Astrocyte (in vitro differentiated cells and primary cell): ENCODE results near the gene KIFBP.

Experiments used
- EZH2 ChIP-seq: IDR thresholded peaks from 2 replicates; pipeline ENCODE4 v1.6.1; 2012; ENCODE audit warnings: mild to moderate bottlenecking, low read length, inconsistent platforms; ENCODE audit not compliant: insufficient read depth
- TF ChIP-seq, protein P1 (sequence below): IDR thresholded peaks from 2 replicates; pipeline ENCODE4 v1.5.1; 2011; ENCODE audit warnings: low read depth, mild to moderate bottlenecking, inconsistent platforms, low read length, moderate library complexity; ENCODE audit not compliant: insufficient read depth

DNA sequence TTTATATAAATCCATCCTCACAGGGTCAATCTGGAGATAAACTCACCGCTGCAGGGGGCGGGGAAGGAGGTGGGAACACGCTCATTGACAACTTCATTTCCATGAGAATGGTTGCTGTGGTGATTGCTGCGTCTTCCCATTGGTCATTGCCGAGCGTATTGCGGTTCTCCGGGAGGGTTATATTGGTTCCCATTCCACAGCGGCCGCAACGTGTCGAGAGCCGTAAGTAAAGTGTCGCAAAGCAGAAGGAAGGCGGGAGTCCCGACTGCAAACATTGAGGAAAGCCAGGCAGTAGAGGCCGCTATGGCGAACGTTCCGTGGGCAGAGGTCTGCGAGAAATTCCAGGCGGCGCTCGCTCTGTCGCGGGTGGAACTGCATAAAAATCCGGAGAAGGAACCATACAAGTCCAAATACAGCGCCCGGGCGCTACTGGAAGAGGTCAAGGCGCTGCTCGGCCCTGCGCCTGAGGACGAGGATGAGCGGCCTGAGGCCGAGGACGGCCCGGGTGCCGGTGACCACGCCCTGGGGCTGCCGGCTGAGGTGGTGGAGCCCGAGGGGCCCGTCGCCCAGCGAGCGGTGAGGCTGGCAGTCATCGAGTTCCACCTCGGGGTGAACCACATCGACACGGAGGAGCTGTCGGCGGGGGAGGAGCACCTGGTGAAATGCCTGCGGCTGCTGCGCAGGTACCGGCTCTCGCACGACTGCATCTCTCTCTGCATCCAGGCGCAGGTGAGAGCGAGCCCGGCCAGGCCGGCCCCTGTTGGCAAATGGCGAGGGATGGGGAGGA lies at the start of gene KIFBP:
- TF ChIP-seq, protein P1, sequence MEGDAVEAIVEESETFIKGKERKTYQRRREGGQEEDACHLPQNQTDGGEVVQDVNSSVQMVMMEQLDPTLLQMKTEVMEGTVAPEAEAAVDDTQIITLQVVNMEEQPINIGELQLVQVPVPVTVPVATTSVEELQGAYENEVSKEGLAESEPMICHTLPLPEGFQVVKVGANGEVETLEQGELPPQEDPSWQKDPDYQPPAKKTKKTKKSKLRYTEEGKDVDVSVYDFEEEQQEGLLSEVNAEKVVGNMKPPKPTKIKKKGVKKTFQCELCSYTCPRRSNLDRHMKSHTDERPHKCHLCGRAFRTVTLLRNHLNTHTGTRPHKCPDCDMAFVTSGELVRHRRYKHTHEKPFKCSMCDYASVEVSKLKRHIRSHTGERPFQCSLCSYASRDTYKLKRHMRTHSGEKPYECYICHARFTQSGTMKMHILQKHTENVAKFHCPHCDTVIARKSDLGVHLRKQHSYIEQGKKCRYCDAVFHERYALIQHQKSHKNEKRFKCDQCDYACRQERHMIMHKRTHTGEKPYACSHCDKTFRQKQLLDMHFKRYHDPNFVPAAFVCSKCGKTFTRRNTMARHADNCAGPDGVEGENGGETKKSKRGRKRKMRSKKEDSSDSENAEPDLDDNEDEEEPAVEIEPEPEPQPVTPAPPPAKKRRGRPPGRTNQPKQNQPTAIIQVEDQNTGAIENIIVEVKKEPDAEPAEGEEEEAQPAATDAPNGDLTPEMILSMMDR: peak; percentile 54
- no peak for TF ChIP-seq EZH2
